Measurements from ENCODE around the gene OCA2.

- TF ChIP-seq CTCF (conservative IDR thresholded peaks at IDR 0.05; ENCODE audit: low read depth, low read length) (no peak), EZH2 (IDR thresholded peaks at IDR 0.05; ENCODE audit: borderline replicate concordance, low read depth, low read length, poor library complexity, severe bottlenecking) (no peak)
Measured at GRCh38 chr15:28004143-28005003, 94.7 kb downstream of the OCA2 start.
